SH-SY5Y (cell line): ENCODE measurements around the gene GSDME.

Experiments
- GATA2 ChIP-seq: IDR thresholded peaks from 2 replicates; pipeline ENCODE4 v1.6.1; 2011; ENCODE audit warnings: mild to moderate bottlenecking, low read depth, low read length
- GATA3 ChIP-seq: IDR thresholded peaks from 2 replicates; pipeline ENCODE4 v1.6.1; 2011; ENCODE audit warnings: low read depth, mild to moderate bottlenecking, low read length, moderate library complexity

Gene GSDME

GRCh38 chr7:24737281-24737680 is 20.0 kb downstream of the GSDME start:
- TF ChIP-seq GATA3: no peak
- TF ChIP-seq GATA2: no peak

GRCh38 chr7:24734306-24734705 is 23.0 kb downstream of the GSDME start:
- TF ChIP-seq GATA3 (no peak), GATA2 (no peak)

- TF ChIP-seq GATA3 (no peak), GATA2 (no peak)
Measured at GRCh38 chr7:24733414-24734060, 23.7 kb downstream of the GSDME start.

GRCh38 chr7:24732646-24733413 is 24.4 kb downstream of the GSDME start:
- TF ChIP-seq GATA2 (no peak), GATA3 (no peak)

- no peak for TF ChIP-seq GATA3
- no peak for TF ChIP-seq GATA2
Measured at GRCh38 chr7:24731313-24731712, 26.0 kb downstream of the GSDME start.

DNA sequence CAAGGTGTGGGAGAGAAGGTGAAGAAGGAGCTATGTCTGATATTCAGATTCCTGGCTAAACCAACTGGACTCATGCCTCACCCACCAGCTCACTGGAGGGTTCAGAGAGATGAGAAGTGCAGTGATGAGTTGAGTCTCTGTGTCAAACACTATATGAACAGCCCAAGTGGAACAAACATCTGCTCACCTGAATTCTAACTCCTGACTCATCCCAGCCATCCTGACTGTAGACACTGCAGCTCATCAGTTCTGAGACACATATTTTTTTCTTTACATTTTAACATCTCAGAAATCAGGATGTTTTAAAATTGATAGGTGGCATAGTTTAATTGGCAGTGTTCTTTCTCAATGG is 27.3 kb downstream of the GSDME start:
- TF ChIP-seq GATA2 (no peak), GATA3 (no peak)

GRCh38 chr7:24729365-24730017 is 27.8 kb downstream of the GSDME start:
- TF ChIP-seq GATA2 (no peak), GATA3 (no peak)

DNA sequence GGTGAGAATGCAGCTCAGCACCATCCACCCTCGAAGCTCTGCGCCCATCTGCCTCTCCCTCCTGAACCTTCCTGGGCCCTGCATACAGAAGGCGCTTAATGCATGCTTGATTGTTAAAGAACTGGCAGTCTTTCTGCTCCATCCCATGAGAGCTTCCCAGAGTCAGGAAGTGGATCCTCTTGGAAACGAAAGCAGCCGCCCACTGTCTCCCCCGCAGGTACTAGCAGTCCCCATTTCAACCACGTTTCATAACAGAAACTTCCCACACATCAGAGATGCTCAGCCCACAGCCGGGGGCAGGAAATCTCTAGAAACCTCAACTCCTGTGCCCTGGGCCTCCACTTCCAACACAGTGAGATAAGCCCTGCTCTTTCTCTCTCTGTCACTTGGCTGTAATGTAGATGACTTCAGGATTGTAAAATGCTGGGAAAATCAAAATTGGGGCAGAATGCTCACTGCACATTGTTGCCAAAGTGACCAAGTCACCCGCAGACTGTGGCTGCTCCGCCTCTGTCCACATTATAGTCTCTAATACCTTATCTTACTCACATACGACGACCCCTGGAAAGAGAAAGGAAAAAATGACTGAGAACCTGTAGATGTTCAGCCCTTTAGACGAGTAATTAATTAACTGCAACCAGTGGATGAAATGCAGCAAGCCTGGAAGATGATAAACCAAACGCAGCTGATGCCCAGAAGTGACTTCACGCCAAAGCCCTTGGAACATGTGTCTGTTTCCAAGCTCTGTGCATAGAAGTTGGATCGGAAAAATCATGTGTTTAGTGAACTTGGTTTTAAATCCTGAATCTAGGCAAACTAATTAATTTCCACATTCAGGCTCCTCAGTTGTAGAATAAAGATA is 28.5 kb downstream of the GSDME start:
- TF ChIP-seq GATA3 (no peak), GATA2 (no peak)

DNA sequence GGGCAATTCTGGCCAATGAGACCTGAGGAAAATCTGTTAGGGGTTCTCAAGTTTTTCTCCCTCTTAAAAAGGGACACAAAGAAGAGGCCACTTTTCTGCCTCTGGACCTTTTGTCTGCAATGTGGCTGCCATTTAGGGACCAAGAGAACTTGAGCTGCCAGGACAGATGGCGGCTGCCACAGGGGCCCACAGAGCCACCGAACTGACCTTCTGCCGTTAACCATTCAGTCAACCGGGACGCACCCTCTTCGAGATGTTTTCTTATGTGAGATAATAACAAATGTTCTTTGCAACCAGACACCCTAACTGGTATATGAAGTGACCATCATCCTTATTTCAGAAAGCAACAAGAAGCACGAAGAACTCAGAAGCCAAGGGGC is 29.2 kb downstream of the GSDME start:
- TF ChIP-seq GATA2 (no peak), GATA3 (no peak)

DNA sequence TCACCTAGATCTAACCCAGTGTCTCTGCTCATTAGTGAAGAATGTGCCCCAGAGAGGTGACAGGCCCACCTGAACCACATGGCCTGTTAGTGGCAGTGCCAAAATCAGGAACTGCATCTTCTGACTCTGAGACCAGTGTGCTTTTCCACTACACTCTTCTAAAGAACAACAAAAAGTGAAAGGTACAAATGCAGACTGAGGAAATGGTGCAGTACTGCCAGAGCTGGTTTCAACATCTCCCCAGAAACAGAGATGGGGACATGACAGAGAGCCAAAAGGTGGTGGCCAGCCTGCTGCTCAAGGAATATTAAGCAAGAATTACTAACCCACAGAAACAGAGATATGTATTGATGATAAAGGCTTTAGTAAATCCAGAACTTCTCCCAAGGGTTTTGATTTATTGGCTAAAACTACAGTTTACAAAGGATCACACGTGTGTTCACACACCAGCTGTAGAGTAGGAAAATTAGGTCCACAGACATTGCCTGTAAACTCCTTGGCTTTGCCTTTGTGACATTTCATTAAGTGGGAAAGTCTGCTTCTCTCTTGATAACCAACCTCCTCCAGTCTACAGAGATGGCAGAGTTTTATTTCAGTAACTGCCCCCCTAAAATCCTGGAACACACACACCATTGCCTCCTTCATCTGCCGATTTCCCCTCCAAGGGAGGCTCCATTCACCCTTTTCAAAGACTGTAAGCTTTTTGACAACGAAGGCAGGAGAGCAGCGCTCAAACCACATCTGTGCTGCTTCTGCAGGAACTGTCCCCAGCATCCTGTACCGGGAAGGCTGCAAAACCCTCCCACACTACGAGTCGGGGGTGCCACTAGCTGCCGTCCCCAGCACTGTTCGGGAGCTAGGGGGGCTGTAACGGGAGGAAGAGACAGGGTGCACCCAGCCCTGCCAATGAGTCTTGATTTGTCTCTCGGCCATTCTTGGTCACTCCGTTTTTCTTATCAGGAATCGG is 29.8 kb downstream of the GSDME start:
- TF ChIP-seq GATA2 (no peak), GATA3 (no peak)

- TF ChIP-seq GATA3 (no peak), GATA2 (no peak)
Measured at GRCh38 chr7:24725554-24726241, 31.6 kb downstream of the GSDME start.

- TF ChIP-seq GATA3 (no peak), GATA2 (no peak)
Measured at GRCh38 chr7:24724451-24725190, 32.6 kb downstream of the GSDME start.

GRCh38 chr7:24723178-24723530 is 34.1 kb downstream of the GSDME start:
- no peak for TF ChIP-seq GATA2
- no peak for TF ChIP-seq GATA3
